SK-N-SH (cell line): Measurements from ENCODE around the gene MAN1A1. TPM values are rescaled to one million over a fixed set of nuclear protein-coding genes. Genes with fewer than 3 reads are reported as not detected.

Experiments
- CTCF ChIA-PET: fragments of 300-600, 350-600 bp; formaldehyde crosslinking; extraction: SDS; loops from one replicate; lab custom pipeline; 2021; lab: Yijun Ruan, JAX
- POLR2A ChIA-PET: fragments of 350-600 bp; sonication (Branson Sonifier 250); formaldehyde crosslinking; extraction: SDS; loops from one replicate; lab custom pipeline; 2020; ENCODE audit warnings: antibody characterized with exemption, inconsistent platforms; lab: Yijun Ruan, JAX
- DNase-seq: peaks from one replicate; pipeline ENCODE4 v3.0.0; 2012
- H2AFZ ChIP-seq: fragments of 200-600 bp; sonication (generic); 2 replicates; pipeline ENCODE4 v1.8.1; 2016; ENCODE audit warnings: antibody characterized with exemption, mild to moderate bottlenecking, low read depth
- H3F3A ChIP-seq: fragments of 200-600 bp; sonication (generic); replicated peaks from 2 replicates; pipeline ENCODE3; 2016; ENCODE audit warnings: antibody characterized with exemption, mild to moderate bottlenecking; ENCODE audit not compliant: insufficient read depth
- H3K27ac ChIP-seq, 2 experiments: fragments of 200-500 bp in 1 of 2; fragments of 200-600 bp in 1 of 2; sonication (Bioruptor generic) in 1 of 2; sonication (generic), shearing (Covaris generic) in 1 of 2; 2 replicates each; pipeline versions ENCODE4 v1.5.1 to v1.6.1; 2014 to 2016; ENCODE audit warnings: low read depth in 2 of 2, inconsistent platforms in 1 of 2, low read length in 1 of 2, mild to moderate bottlenecking in 1 of 2, mixed read lengths in 1 of 2
- H3K27me3 ChIP-seq: fragments of 200-600 bp; sonication (generic), shearing (Covaris generic); 2 replicates; pipeline ENCODE4 v1.6.1; 2016; ENCODE audit warnings: mixed run types; ENCODE audit not compliant: insufficient read depth
- H3K36me3 ChIP-seq, 2 experiments: fragments of 200-500 bp in 1 of 2; fragments of 200-600 bp in 1 of 2; sonication (Bioruptor generic) in 1 of 2; sonication (generic) in 1 of 2; replicated peaks in 1 of 2; 2 replicates each; pipeline versions ENCODE3 to v1.5.1; 2014 to 2016; ENCODE audit warnings: low read length in 1 of 2, mild to moderate bottlenecking in 1 of 2; ENCODE audit not compliant: insufficient read depth in 2 of 2, control insufficient read depth in 1 of 2
- H3K4me1 ChIP-seq, 2 experiments: fragments of 200-500 bp in 1 of 2; fragments of 200-600 bp in 1 of 2; sonication (Bioruptor generic) in 1 of 2; sonication (generic), shearing (Covaris generic) in 1 of 2; 2 replicates each; pipeline versions ENCODE4 v1.5.1 to v1.6.1; 2014 to 2016; ENCODE audit warnings: low read depth in 1 of 2, low read length in 1 of 2, mixed run types in 1 of 2; ENCODE audit not compliant: insufficient read depth in 2 of 2, control insufficient read depth in 1 of 2
- H3K4me2 ChIP-seq: fragments of 200-600 bp; sonication (generic), shearing (Covaris generic); 2 replicates; pipeline ENCODE4 v1.6.1; 2017; ENCODE audit warnings: mixed run types
- H3K4me3 ChIP-seq, 2 experiments: fragments of 200-500 bp in 1 of 2; fragments of 200-600 bp in 1 of 2; sonication (Bioruptor generic) in 1 of 2; sonication (generic), shearing (Covaris generic) in 1 of 2; 2 replicates each; pipeline versions ENCODE4 v1.5.1 to v1.8.1; 2014 to 2016; ENCODE audit warnings: low read depth in 2 of 2, inconsistent platforms in 1 of 2, low read length in 1 of 2, mild to moderate bottlenecking in 1 of 2, mixed read lengths in 1 of 2, moderate library complexity in 1 of 2
- H3K79me2 ChIP-seq: fragments of 200-600 bp; sonication (generic); 2 replicates; pipeline ENCODE4 v1.8.1; 2017; ENCODE audit warnings: mild to moderate bottlenecking; ENCODE audit not compliant: insufficient read depth
- H3K9ac ChIP-seq: fragments of 200-600 bp; sonication (generic); 2 replicates; pipeline ENCODE4 v1.6.1; 2017; ENCODE audit warnings: mixed run types
- H3K9me2 ChIP-seq: fragments of 200-600 bp; sonication (generic); 2 replicates; pipeline ENCODE4 v1.6.1; 2017; ENCODE audit warnings: mixed run types
- H3K9me3 ChIP-seq: fragments of 200-600 bp; sonication (generic); 2 replicates; pipeline ENCODE4 v1.6.1; 2017; ENCODE audit warnings: mixed run types, mild to moderate bottlenecking, moderate library complexity
- H4K20me1 ChIP-seq: fragments of 200-600 bp; sonication (generic); 2 replicates; pipeline ENCODE4 v1.6.1; 2017; ENCODE audit warnings: mild to moderate bottlenecking, mixed run types; ENCODE audit not compliant: insufficient read depth
- ELF1 ChIP-seq: IDR thresholded peaks from 2 replicates; pipeline ENCODE4 v1.4.0; 2012
- EZH2phosphoT487 ChIP-seq: fragments of 200-600 bp; sonication (generic); IDR thresholded peaks from 2 replicates; pipeline ENCODE4 v1.6.1; 2017; ENCODE audit warnings: low read depth, mixed run types, mild to moderate bottlenecking, antibody characterized with exemption, moderate library complexity, borderline replicate concordance
- FOXJ3 ChIP-seq: sonication (generic); formaldehyde crosslinking; IDR thresholded peaks from 2 replicates; pipeline ENCODE4 v1.5.1; 2020; ENCODE audit warnings: mild to moderate bottlenecking, missing genetic modification reagents
- GATA2 ChIP-seq: sonication (generic); formaldehyde crosslinking; IDR thresholded peaks from 2 replicates; pipeline ENCODE4 v1.5.0; 2020; ENCODE audit warnings: mild to moderate bottlenecking, missing genetic modification reagents
- JUND ChIP-seq: IDR thresholded peaks from 2 replicates; pipeline ENCODE4 v1.4.0; 2012
- MEF2A ChIP-seq: IDR thresholded peaks from 2 replicates; pipeline ENCODE4 v1.4.0; 2012; ENCODE audit warnings: low read depth, borderline replicate concordance
- MXI1 ChIP-seq: IDR thresholded peaks from 2 replicates; pipeline ENCODE4 v1.6.1; 2012; ENCODE audit warnings: mild to moderate bottlenecking, low read depth, low read length, improper control_type of control experiment
- NFIC ChIP-seq: IDR thresholded peaks from 2 replicates; pipeline ENCODE4 v1.4.0; 2012; ENCODE audit warnings: borderline replicate concordance
- POLR2AphosphoS5 ChIP-seq: IDR thresholded peaks from 2 replicates; pipeline ENCODE4 v1.6.1; 2012; ENCODE audit warnings: low read depth, low read length
- RAD21 ChIP-seq: IDR thresholded peaks from 2 replicates; pipeline ENCODE4 v1.6.1; 2012; ENCODE audit warnings: mild to moderate bottlenecking, low read length
- RCOR1 ChIP-seq: fragments of 150-350 bp; IDR thresholded peaks from 2 replicates; pipeline ENCODE4 v1.6.1; 2017; ENCODE audit warnings: antibody characterized with exemption, low read length
- RFX5 ChIP-seq: IDR thresholded peaks from 2 replicates; pipeline ENCODE4 v1.6.1; 2012; ENCODE audit warnings: mild to moderate bottlenecking, improper control_type of control experiment, low read length
- RXRA ChIP-seq: IDR thresholded peaks from 2 replicates; pipeline ENCODE4 v1.4.0; 2012; ENCODE audit warnings: low read depth, mild to moderate bottlenecking, borderline replicate concordance
- SIN3A ChIP-seq: IDR thresholded peaks from 2 replicates; pipeline ENCODE4 v1.6.1; 2012; ENCODE audit warnings: low read depth, mild to moderate bottlenecking, low read length, moderate library complexity, borderline replicate concordance
- TAF1 ChIP-seq: IDR thresholded peaks from 2 replicates; pipeline ENCODE4 v1.6.1; 2012; ENCODE audit warnings: low read depth, mild to moderate bottlenecking, low read length, moderate library complexity, borderline replicate concordance
- TCF12 ChIP-seq: IDR thresholded peaks from 2 replicates; pipeline ENCODE4 v1.4.0; 2012
- TEAD4 ChIP-seq: IDR thresholded peaks from 2 replicates; pipeline ENCODE4 v1.4.0; 2012; ENCODE audit warnings: mild to moderate bottlenecking, borderline replicate concordance; ENCODE audit not compliant: insufficient read depth
- YY1 ChIP-seq: IDR thresholded peaks from 2 replicates; pipeline ENCODE4 v1.4.0; 2012; ENCODE audit warnings: low read depth, mild to moderate bottlenecking
- WGBS: methylation state at CpG from one replicate; pipeline ENCODE4 v1.1.6; 2017; ENCODE audit warnings: low lambda C conversion rate; 5-methylcytosine and 5-hydroxymethylcytosine counted together
- polyA plus RNA-seq, 3 experiments: library from polyadenylated mRNA; depleted of rRNA; stranded (reverse); fragments of >200 nt; gene quantifications; 2 replicates each; pipeline ENCODE4 v1.2.3, GENCODE V29; 2012
- TF ChIP-seq, protein P1 (sequence below): fragments of 150-350 bp; IDR thresholded peaks from 2 replicates; pipeline ENCODE4 v1.6.1; 2016; ENCODE audit warnings: mild to moderate bottlenecking, low read depth, low read length
- TF ChIP-seq, protein P2 (sequence below): IDR thresholded peaks from 2 replicates; pipeline ENCODE4 v1.4.0; 2012; ENCODE audit warnings: low read depth, borderline replicate concordance
- TF ChIP-seq, protein P3 (sequence below): fragments of 200-600 bp; sonication (generic); IDR thresholded peaks from 2 replicates; pipeline ENCODE4 v1.6.1; 2017; ENCODE audit warnings: antibody characterized with exemption, mild to moderate bottlenecking, moderate library complexity

MAN1A1 gene
- polyA plus RNA-seq, 1 of the 3 experiments (the other 2 are of a cell fraction): 28.0 TPM

DNA sequence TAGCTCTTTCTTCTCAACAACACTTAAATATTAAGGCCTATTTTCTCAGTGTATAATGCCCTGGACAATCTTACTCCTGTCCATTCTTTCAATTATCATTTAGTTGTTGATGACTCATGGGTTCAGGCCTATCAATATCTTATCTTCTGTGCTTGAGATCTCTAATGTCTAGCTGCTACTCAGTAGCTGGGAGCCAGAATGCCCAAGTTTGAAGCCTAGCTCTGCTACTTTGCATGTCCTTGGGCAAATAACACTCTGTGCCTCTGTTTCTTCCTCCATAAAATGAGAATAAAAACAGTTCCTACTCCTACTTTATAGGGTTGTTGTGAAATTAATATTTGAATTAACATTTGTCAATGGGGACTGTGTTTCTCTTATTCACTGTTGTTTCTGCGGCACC, 69.5 kb downstream of the MAN1A1 start:
- ChIA-PET CTCF (interaction anchor here (0.8 kb wide), 1 partner anchor 12 kb away, joined by 3 read pairs; no protein-coding TSS in a partner anchor), POLR2A (no interaction called here)
- no peak for DNase-seq
- no peaks in the 10 kb centered on the region for H4K20me1 ChIP-seq
- H2AFZ ChIP-seq: no peak overlapping the region
- peaks cover 8 to 15% of the 10 kb centered on the region in 2 experiments; a peak in 3 of 4 replicates for H3K4me1 ChIP-seq
- no peak overlapping the region for H3K9ac ChIP-seq
- H3K27me3 ChIP-seq: no peaks in the 10 kb centered on the region
- no peak overlapping the region for H3K4me3 ChIP-seq
- no peak overlapping the region for H3K4me2 ChIP-seq
- peaks cover 0 to 15% of the 10 kb centered on the region in 2 experiments for H3K36me3 ChIP-seq
- peaks cover 4% of the 10 kb centered on the region; the same call in 1 of the 2 replicates for H3K9me3 ChIP-seq
- 77% methylated on average over 1 of the region's 1 CpG for WGBS
- peak overlapping the region; percentile 9 to 67; a peak in 2 of 4 replicates for H3K27ac ChIP-seq
- no peaks in the 10 kb centered on the region for H3K79me2 ChIP-seq
- H3F3A ChIP-seq: peaks cover 12% of the 10 kb centered on the region
- TF ChIP-seq RCOR1 (no peak), TCF12 (no peak), RXRA (no peak), MXI1 (no peak), GATA2 (CRISPR knock-in tag) (no peak), POLR2AphosphoS5 (no peak)
- no peaks in the 10 kb centered on the region for H3K9me2 ChIP-seq

GRCh38 chr6:119278625-119279024, 70.9 kb downstream of the MAN1A1 start:
- H3K9me3 ChIP-seq: no peaks in the 10 kb centered on the region
- no peaks in the 10 kb centered on the region for H3K27me3 ChIP-seq
- no peak overlapping the region for H3K27ac ChIP-seq
- H2AFZ ChIP-seq: no peak overlapping the region
- no peak for DNase-seq
- no peaks in the 10 kb centered on the region for H3K9me2 ChIP-seq
- H3K9ac ChIP-seq: no peak overlapping the region
- H3K4me2 ChIP-seq: no peak overlapping the region
- H3K36me3 ChIP-seq: peaks cover 0 to 5% of the 10 kb centered on the region in 2 experiments
- H3K79me2 ChIP-seq: no peaks in the 10 kb centered on the region
- no peaks in the 10 kb centered on the region for H4K20me1 ChIP-seq
- WGBS: 95% methylated on average over 2 of the region's 2 CpGs
- ChIA-PET CTCF (no interaction called here), POLR2A (no interaction called here)
- peaks cover 8 to 15% of the 10 kb centered on the region in 2 experiments; a peak in 3 of 4 replicates for H3K4me1 ChIP-seq
- H3F3A ChIP-seq: peaks cover 24% of the 10 kb centered on the region
- no peak overlapping the region for H3K4me3 ChIP-seq
- no peak for TF ChIP-seq YY1
- no peak for TF ChIP-seq EZH2phosphoT487
- TF ChIP-seq ELF1: no peak
- TF ChIP-seq TAF1: no peak
- TF ChIP-seq RFX5: no peak
- no peak for TF ChIP-seq FOXJ3 (CRISPR knock-in tag)
- no peak for TF ChIP-seq MXI1
- no peak for TF ChIP-seq RAD21
- TF ChIP-seq TCF12: no peak
- TF ChIP-seq TEAD4: no peak
- TF ChIP-seq NFIC: no peak
- no peak for TF ChIP-seq JUND
- TF ChIP-seq, protein P1, sequence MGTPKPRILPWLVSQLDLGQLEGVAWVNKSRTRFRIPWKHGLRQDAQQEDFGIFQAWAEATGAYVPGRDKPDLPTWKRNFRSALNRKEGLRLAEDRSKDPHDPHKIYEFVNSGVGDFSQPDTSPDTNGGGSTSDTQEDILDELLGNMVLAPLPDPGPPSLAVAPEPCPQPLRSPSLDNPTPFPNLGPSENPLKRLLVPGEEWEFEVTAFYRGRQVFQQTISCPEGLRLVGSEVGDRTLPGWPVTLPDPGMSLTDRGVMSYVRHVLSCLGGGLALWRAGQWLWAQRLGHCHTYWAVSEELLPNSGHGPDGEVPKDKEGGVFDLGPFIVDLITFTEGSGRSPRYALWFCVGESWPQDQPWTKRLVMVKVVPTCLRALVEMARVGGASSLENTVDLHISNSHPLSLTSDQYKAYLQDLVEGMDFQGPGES: no peak
- TF ChIP-seq, protein P2, sequence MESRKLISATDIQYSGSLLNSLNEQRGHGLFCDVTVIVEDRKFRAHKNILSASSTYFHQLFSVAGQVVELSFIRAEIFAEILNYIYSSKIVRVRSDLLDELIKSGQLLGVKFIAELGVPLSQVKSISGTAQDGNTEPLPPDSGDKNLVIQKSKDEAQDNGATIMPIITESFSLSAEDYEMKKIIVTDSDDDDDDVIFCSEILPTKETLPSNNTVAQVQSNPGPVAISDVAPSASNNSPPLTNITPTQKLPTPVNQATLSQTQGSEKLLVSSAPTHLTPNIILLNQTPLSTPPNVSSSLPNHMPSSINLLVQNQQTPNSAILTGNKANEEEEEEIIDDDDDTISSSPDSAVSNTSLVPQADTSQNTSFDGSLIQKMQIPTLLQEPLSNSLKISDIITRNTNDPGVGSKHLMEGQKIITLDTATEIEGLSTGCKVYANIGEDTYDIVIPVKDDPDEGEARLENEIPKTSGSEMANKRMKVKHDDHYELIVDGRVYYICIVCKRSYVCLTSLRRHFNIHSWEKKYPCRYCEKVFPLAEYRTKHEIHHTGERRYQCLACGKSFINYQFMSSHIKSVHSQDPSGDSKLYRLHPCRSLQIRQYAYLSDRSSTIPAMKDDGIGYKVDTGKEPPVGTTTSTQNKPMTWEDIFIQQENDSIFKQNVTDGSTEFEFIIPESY: no peak
- TF ChIP-seq, protein P3, sequence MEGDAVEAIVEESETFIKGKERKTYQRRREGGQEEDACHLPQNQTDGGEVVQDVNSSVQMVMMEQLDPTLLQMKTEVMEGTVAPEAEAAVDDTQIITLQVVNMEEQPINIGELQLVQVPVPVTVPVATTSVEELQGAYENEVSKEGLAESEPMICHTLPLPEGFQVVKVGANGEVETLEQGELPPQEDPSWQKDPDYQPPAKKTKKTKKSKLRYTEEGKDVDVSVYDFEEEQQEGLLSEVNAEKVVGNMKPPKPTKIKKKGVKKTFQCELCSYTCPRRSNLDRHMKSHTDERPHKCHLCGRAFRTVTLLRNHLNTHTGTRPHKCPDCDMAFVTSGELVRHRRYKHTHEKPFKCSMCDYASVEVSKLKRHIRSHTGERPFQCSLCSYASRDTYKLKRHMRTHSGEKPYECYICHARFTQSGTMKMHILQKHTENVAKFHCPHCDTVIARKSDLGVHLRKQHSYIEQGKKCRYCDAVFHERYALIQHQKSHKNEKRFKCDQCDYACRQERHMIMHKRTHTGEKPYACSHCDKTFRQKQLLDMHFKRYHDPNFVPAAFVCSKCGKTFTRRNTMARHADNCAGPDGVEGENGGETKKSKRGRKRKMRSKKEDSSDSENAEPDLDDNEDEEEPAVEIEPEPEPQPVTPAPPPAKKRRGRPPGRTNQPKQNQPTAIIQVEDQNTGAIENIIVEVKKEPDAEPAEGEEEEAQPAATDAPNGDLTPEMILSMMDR: no peak
- no peak for TF ChIP-seq MEF2A
- no peak for TF ChIP-seq SIN3A
